Osteoblast (primary cell): ENCODE measurements around the gene SNRPF. TPM values are rescaled to one million over a fixed set of nuclear protein-coding genes. Genes with fewer than 3 reads are reported as not detected.
"Not testable (repeated sequence)": the region's sequence is repeated elsewhere in the genome, so short reads cannot be mapped to it uniquely, and the experiment has no call there.

Experiments used
- DNase-seq: peaks from one replicate; pipeline ENCODE4 v3.0.0; 2011; ENCODE audit warnings: low spot score, mixed read lengths; ENCODE audit not compliant: insufficient read length; ENCODE audit errors: missing footprints
- H2AFZ ChIP-seq: 2 replicates; pipeline ENCODE4 v1.6.0; 2011; ENCODE audit warnings: mild to moderate bottlenecking, low read length
- H3K27ac ChIP-seq: 2 replicates; pipeline ENCODE4 v1.5.1; 2011; ENCODE audit warnings: mild to moderate bottlenecking, low read depth, low read length, moderate library complexity
- H3K27me3 ChIP-seq: 2 replicates; pipeline ENCODE4 v1.6.0; 2012; ENCODE audit warnings: mild to moderate bottlenecking, control low read depth, inconsistent platforms, low read length, moderate library complexity; ENCODE audit not compliant: insufficient read depth
- H3K36me3 ChIP-seq: 2 replicates; pipeline ENCODE4 v1.5.1; 2011; ENCODE audit warnings: mild to moderate bottlenecking, low read length, control low read depth, moderate library complexity; ENCODE audit not compliant: insufficient read depth
- H3K4me1 ChIP-seq: 2 replicates; pipeline ENCODE4 v1.5.1; 2011; ENCODE audit warnings: mild to moderate bottlenecking, low read length, control low read depth, moderate library complexity; ENCODE audit not compliant: insufficient read depth
- H3K4me2 ChIP-seq: 2 replicates; pipeline ENCODE4 v1.6.0; 2011; ENCODE audit warnings: mild to moderate bottlenecking, low read length; ENCODE audit not compliant: insufficient read depth
- H3K4me3 ChIP-seq: fragments of 200-600 bp; sonication (generic); 3 replicates; pipeline ENCODE4 v1.5.1; 2012; ENCODE audit warnings: mild to moderate bottlenecking, low read length, inconsistent platforms; ENCODE audit not compliant: insufficient read depth
- H3K79me2 ChIP-seq: 2 replicates; pipeline ENCODE4 v1.6.0; 2012; ENCODE audit warnings: mild to moderate bottlenecking, low read length, control low read depth, inconsistent platforms; ENCODE audit not compliant: insufficient read depth
- H3K9me3 ChIP-seq: 2 replicates; pipeline ENCODE4 v1.5.1; 2011; ENCODE audit warnings: low read depth, low read length, control low read depth
- H4K20me1 ChIP-seq: 2 replicates; pipeline ENCODE4 v1.6.0; 2012; ENCODE audit warnings: mild to moderate bottlenecking, low read length, control low read depth; ENCODE audit not compliant: insufficient read depth
- total RNA-seq: library from RNA; depleted of rRNA; stranded (reverse); fragments of >200 nt; gene quantifications from 2 replicates; pipeline ENCODE4 v1.2.3, GENCODE V29; 2012
- TF ChIP-seq, protein P1 (sequence below): IDR thresholded peaks from 2 replicates; pipeline ENCODE4 v1.5.1; 2011; ENCODE audit warnings: mild to moderate bottlenecking, low read depth, low read length, moderate library complexity; ENCODE audit errors: extremely low read depth

SNRPF gene
- total RNA-seq, 1 donor, result 6.2 TPM

DNA sequence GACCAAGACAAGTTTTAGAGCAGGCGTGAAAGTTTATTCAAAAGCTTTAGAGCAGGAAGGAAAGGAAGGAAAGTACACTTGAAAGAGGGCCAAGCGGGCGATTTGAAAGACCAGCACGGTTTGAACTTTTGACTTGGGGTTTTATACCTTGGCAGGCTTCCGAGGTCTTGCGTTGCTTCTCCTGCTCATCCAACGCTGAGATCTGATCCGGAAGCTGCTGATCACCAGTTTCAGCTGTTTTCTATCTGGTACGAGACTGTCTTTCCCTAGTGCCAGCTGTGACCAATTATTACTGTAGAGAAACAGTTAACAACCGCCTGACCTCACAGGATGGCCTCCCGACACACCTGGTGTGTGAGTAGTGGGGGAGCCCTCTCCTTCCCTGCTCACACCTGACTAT is 20.6 kb upstream of the SNRPF start:
- H3K4me3 ChIP-seq, result peak overlapping the region; percentile 48
- H3K4me1 ChIP-seq, result peaks cover 23% of the 10 kb centered on the region
- peak overlapping the region; percentile 43 for H2AFZ ChIP-seq
- H4K20me1 ChIP-seq, result no peaks in the 10 kb centered on the region
- H3K27ac ChIP-seq, result no peak overlapping the region
- TF ChIP-seq, protein P1, sequence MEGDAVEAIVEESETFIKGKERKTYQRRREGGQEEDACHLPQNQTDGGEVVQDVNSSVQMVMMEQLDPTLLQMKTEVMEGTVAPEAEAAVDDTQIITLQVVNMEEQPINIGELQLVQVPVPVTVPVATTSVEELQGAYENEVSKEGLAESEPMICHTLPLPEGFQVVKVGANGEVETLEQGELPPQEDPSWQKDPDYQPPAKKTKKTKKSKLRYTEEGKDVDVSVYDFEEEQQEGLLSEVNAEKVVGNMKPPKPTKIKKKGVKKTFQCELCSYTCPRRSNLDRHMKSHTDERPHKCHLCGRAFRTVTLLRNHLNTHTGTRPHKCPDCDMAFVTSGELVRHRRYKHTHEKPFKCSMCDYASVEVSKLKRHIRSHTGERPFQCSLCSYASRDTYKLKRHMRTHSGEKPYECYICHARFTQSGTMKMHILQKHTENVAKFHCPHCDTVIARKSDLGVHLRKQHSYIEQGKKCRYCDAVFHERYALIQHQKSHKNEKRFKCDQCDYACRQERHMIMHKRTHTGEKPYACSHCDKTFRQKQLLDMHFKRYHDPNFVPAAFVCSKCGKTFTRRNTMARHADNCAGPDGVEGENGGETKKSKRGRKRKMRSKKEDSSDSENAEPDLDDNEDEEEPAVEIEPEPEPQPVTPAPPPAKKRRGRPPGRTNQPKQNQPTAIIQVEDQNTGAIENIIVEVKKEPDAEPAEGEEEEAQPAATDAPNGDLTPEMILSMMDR, result no peak
- H3K36me3 ChIP-seq, result no peaks in the 10 kb centered on the region
- no peaks in the 10 kb centered on the region for H3K79me2 ChIP-seq
- H3K9me3 ChIP-seq, result no peaks in the 10 kb centered on the region
- peaks cover 15% of the 10 kb centered on the region for H3K27me3 ChIP-seq
- peak overlapping the region; percentile 37 for H3K4me2 ChIP-seq
- no peak for DNase-seq

DNA sequence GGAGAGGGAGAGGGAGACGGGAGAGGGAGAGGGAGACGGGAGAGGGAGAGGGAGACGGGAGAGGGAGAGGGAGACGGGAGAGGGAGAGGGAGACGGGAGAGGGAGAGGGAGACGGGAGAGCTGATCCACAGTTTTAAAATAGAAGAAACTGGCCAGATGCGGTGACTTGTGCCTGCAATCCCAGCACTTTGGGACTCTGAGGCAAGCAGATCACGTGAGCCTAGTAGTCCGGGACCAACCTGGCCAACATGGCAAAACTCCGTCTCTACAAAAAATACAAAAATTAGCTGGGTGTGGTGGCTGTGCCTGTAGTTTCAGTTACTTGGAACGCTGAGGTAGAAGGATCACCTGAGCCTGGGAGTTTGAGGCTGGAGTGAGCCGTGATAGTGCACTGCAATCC is 16.3 kb upstream of the SNRPF start:
- not testable (repeated sequence) for H3K79me2 ChIP-seq, H4K20me1 ChIP-seq, H3K4me1 ChIP-seq, H3K4me3 ChIP-seq, H3K4me2 ChIP-seq, H3K9me3 ChIP-seq, DNase-seq, H2AFZ ChIP-seq, H3K36me3 ChIP-seq, H3K27ac ChIP-seq
- peaks cover 31% of the 10 kb centered on the region for H3K27me3 ChIP-seq

DNA sequence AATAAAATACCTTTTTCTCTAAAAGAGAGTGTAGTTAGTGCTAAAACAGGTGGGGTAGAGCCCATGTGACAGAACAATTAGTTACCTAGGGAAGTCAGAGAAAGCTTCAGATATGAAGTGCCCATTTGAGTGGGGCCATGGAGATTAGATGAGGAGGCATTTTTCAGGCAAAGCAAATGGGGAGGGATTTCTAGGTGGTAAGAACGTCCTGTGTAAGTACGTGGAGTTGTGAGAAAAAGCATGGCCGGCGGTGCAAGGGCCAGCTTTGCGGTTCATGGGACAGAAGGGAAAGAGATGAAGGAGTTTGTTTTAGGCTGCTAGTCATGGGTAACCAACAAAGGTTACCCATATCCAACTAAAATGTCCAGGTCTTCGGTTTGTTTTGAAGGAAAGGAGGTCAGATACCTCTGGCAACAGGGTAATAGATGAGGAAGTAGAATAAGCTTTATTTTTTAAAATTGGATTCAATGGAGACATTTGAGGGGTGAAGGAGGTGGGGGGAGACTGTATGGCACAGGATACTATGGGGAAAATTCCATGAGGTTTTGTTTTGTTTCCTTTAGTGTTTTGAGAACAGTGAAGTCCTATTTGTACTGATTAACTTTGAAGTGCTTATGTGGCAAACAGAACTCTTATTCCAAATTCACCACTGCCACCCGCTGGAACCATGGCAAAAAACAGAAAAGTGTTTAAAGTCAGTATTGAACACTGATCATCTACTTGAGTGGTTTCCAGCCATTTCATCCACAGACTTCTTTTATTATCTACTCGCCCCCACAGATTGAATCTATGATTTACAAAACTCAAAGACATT is 10.0 kb upstream of the SNRPF start:
- H3K36me3 ChIP-seq, result no peaks in the 10 kb centered on the region
- H3K79me2 ChIP-seq, result no peaks in the 10 kb centered on the region
- no peaks in the 10 kb centered on the region for H4K20me1 ChIP-seq
- H3K27me3 ChIP-seq, result peaks cover 55% of the 10 kb centered on the region
- H3K27ac ChIP-seq, result no peak overlapping the region
- TF ChIP-seq, protein P1, result peak; percentile 41
- peaks cover 4% of the 10 kb centered on the region for H3K4me1 ChIP-seq
- H3K9me3 ChIP-seq, result no peaks in the 10 kb centered on the region
- DNase-seq, result peak; percentile 73
- no peak overlapping the region for H3K4me3 ChIP-seq
- H3K4me2 ChIP-seq, result peak overlapping the region; percentile 23
- H2AFZ ChIP-seq, result peak overlapping the region; percentile 83

DNA sequence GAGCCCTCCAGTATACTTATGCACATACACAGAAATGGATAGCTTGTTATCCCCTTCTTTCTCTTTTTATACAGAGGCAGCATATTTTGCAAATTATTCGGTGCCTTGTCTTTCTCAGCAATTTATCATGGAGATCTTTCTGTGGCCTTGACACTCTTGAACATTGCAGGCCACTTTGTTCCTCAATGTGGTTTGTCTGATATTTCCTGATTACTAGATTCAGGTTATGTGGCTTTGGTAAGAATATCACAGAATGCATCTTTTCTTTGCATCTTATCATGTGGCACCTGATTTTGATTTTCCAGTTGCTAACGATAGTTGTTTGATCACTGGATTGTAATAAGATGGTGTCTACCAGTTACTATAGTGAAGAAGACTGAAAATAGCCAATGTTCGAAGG is 7.1 kb upstream of the SNRPF start:
- no peaks in the 10 kb centered on the region for H3K79me2 ChIP-seq
- peaks cover 43% of the 10 kb centered on the region for H3K27me3 ChIP-seq
- no peaks in the 10 kb centered on the region for H3K9me3 ChIP-seq
- H3K36me3 ChIP-seq, result no peaks in the 10 kb centered on the region
- no peak overlapping the region for H3K4me3 ChIP-seq
- DNase-seq, result peak; percentile 34
- peaks cover 4% of the 10 kb centered on the region for H3K4me1 ChIP-seq
- TF ChIP-seq, protein P1, result no peak
- H3K4me2 ChIP-seq, result no peak overlapping the region
- H4K20me1 ChIP-seq, result no peaks in the 10 kb centered on the region
- no peak overlapping the region for H3K27ac ChIP-seq
- H2AFZ ChIP-seq, result no peak overlapping the region
